Measurements from ENCODE around the gene LTBR. TPM values are rescaled to one million over a fixed set of nuclear protein-coding genes. Genes with fewer than 3 reads are reported as not detected.

LTBR gene
- total and polyA plus RNA-seq, 2 donors (not counting 1 experiment from before 2014, with no cell fraction given) = 55.7 to 78.4 TPM

DNA sequence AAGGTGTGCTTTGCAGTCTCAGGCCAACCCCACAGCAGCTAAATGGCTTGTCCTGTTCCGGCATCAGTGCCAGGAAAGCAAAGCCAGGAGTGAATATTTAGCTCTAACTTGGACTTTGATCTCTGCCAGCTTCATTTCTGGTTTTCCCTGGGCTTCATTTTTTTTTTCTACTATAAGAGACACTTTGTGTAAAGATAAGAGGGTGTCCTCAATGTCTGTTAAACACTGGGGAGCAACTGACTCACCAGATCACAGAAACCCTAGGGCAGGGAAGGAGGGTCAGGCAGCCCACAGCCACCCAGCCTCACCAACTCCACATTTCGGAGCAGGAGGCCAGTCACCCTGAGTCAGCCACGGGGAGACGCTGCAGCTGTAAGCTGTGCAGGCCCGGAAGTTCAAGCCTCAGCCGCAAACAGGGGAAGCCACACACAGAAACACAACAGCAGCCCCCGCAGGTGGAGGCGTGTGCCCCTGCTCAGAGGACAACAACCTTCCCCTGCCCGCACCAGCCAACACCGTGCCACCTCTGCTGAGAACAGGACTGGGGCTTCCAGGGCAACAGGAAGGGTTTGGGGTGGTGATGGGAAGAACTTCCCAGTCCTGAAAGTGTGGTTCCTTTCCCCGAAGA is 48.4 kb upstream of the LTBR start:
- Histone ChIP-seq H3K4me2 (ENCODE audit: extremely low read depth, insufficient read depth, low read length) (peak overlapping the region; percentile 91), H3K9ac (ENCODE audit: insufficient read depth, low read length) (peak overlapping the region; percentile 80), H3K27ac (ENCODE audit: insufficient read depth, low read length) (peak overlapping the region; percentile 99), H2AFZ (ENCODE audit: low read length) (no peak overlapping the region), H3K79me2 (ENCODE audit: control insufficient read depth, insufficient read depth, low read length) (peaks cover 83% of the 10 kb centered on the region), H3K36me3 (ENCODE audit: control insufficient read depth, insufficient read depth, low read length) (peaks cover 27% of the 10 kb centered on the region), H3K4me1 (ENCODE audit: control insufficient read depth, extremely low read depth, insufficient read depth, low read length) (peaks cover 51% of the 10 kb centered on the region), H3K9me3 (ENCODE audit: control insufficient read depth, insufficient read depth, low read depth, low read length) (no peaks in the 10 kb centered on the region), H3K4me3 (replicated peaks in 1 of 4; ENCODE audit: control extremely low read depth in 1 of 4, insufficient read depth in 1 of 4, low read depth in 3 of 4, low read length in 4 of 4) (peak overlapping the region; percentile 33 to 59 (median 42)), H3K27me3 (ENCODE audit: control insufficient read depth, insufficient read depth, low read length) (no peaks in the 10 kb centered on the region), H4K20me1 (ENCODE audit: control insufficient read depth, extremely low read depth, insufficient read depth, low read length) (peaks cover 2% of the 10 kb centered on the region)
- peak; percentile 86 to 91 for DNase-seq (ENCODE audit: low read depth in 2 of 2)
- no peak for TF ChIP-seq EZH2 (IDR thresholded peaks at IDR 0.05; ENCODE audit: low read length, missing control alignments)
- TF ChIP-seq, protein P1, sequence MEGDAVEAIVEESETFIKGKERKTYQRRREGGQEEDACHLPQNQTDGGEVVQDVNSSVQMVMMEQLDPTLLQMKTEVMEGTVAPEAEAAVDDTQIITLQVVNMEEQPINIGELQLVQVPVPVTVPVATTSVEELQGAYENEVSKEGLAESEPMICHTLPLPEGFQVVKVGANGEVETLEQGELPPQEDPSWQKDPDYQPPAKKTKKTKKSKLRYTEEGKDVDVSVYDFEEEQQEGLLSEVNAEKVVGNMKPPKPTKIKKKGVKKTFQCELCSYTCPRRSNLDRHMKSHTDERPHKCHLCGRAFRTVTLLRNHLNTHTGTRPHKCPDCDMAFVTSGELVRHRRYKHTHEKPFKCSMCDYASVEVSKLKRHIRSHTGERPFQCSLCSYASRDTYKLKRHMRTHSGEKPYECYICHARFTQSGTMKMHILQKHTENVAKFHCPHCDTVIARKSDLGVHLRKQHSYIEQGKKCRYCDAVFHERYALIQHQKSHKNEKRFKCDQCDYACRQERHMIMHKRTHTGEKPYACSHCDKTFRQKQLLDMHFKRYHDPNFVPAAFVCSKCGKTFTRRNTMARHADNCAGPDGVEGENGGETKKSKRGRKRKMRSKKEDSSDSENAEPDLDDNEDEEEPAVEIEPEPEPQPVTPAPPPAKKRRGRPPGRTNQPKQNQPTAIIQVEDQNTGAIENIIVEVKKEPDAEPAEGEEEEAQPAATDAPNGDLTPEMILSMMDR (conservative IDR thresholded peaks at IDR 0.05 in 1 of 2, IDR thresholded peaks at IDR 0.05 in 1 of 2; ENCODE audit: low read depth in 1 of 2, low read length in 2 of 2) = peak; percentile 42 to 67

DNA sequence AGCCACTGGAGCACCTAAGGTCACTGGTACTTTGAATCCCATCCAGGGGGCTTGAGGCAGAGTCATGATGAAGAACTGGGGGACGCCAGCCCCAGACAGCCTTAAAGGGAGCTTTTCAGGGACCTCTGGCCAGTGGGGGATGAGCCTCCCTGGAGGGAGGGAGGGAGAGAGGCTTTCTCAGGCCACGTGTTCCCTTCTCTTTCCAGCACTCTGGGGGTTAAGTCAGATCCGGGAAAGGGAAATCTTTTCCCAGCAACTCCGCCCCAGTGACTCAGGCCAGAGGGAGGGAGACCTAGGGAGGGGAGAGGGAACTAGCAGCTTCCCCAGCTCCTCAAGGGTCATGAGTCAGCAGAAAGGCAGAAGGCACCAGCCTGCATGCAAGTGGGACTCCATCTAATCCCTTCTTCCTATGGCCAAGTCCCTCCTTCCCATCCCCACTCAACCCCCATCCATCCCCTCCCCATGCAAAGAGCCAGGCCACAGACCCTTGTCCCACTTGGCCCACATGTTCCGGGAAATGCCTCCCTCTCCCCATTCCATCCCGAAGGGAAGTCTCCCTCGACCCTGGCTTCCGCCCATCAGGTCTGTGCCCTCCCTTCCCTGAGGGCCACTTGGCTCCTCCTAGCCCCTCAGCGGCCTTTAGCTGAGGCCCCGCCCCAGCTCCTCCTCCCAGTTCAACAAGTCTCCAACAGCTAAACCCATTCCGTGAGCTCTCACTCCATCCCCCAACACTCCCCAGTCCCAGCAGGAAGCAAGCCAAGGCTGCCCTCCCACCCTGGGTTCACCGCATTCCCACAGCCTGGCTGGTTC is 47.7 kb upstream of the LTBR start:
- H3K9me3 ChIP-seq (ENCODE audit: control insufficient read depth, insufficient read depth, low read depth, low read length) = no peaks in the 10 kb centered on the region
- no peak overlapping the region for H2AFZ ChIP-seq (ENCODE audit: low read length)
- H3K9ac ChIP-seq (ENCODE audit: insufficient read depth, low read length) = peak overlapping the region; percentile 80
- peaks cover 21% of the 10 kb centered on the region for H3K36me3 ChIP-seq (ENCODE audit: control insufficient read depth, insufficient read depth, low read length)
- peak overlapping the region; percentile 34 to 100 (median 67) for H3K4me3 ChIP-seq (replicated peaks in 1 of 4; ENCODE audit: control extremely low read depth in 1 of 4, insufficient read depth in 1 of 4, low read depth in 3 of 4, low read length in 4 of 4)
- H4K20me1 ChIP-seq (ENCODE audit: control insufficient read depth, extremely low read depth, insufficient read depth, low read length) = peaks cover 2% of the 10 kb centered on the region
- H3K4me1 ChIP-seq (ENCODE audit: control insufficient read depth, extremely low read depth, insufficient read depth, low read length) = peaks cover 51% of the 10 kb centered on the region
- no peaks in the 10 kb centered on the region for H3K27me3 ChIP-seq (ENCODE audit: control insufficient read depth, insufficient read depth, low read length)
- peak; percentile 100 for DNase-seq (ENCODE audit: low read depth in 2 of 2)
- H3K27ac ChIP-seq (ENCODE audit: insufficient read depth, low read length) = peak overlapping the region; percentile 99
- H3K4me2 ChIP-seq (ENCODE audit: extremely low read depth, insufficient read depth, low read length) = peak overlapping the region; percentile 95
- TF ChIP-seq, protein P1 (conservative IDR thresholded peaks at IDR 0.05 in 1 of 2, IDR thresholded peaks at IDR 0.05 in 1 of 2; ENCODE audit: low read depth in 1 of 2, low read length in 2 of 2) = no peak
- TF ChIP-seq EZH2 (IDR thresholded peaks at IDR 0.05; ENCODE audit: low read length, missing control alignments) = no peak
- H3K79me2 ChIP-seq (ENCODE audit: control insufficient read depth, insufficient read depth, low read length) = peaks cover 85% of the 10 kb centered on the region

Measured in fibroblast of lung (primary cell).